Astrocyte of the spinal cord (primary cell): Measurements from ENCODE around the gene ASF1B.

ENCODE experiments used
- DNase-seq: peaks from one replicate; pipeline ENCODE4 v3.0.0; 2011; ENCODE audit warnings: low read depth, low spot score
- H3K4me3 ChIP-seq: 2 replicates; pipeline ENCODE4 v1.5.1; 2011; ENCODE audit warnings: low read depth, mild to moderate bottlenecking, low read length, moderate library complexity
- in situ Hi-C: cut with HindIII; loops from 2 replicates; pipeline ENCODE4 v1.10.0; 2017; ENCODE audit warnings: low sequenced_read_pairs
- TF ChIP-seq, protein P1 (sequence below): IDR thresholded peaks from 2 replicates; pipeline ENCODE4 v1.5.1; 2012; ENCODE audit warnings: low read depth, mild to moderate bottlenecking, low read length, inconsistent platforms

Gene ASF1B

GRCh38 chr19:14166999-14167575, 30.7 kb upstream of the ASF1B start:
- H3K4me3 ChIP-seq: no peak overlapping the region
- TF ChIP-seq, protein P1, sequence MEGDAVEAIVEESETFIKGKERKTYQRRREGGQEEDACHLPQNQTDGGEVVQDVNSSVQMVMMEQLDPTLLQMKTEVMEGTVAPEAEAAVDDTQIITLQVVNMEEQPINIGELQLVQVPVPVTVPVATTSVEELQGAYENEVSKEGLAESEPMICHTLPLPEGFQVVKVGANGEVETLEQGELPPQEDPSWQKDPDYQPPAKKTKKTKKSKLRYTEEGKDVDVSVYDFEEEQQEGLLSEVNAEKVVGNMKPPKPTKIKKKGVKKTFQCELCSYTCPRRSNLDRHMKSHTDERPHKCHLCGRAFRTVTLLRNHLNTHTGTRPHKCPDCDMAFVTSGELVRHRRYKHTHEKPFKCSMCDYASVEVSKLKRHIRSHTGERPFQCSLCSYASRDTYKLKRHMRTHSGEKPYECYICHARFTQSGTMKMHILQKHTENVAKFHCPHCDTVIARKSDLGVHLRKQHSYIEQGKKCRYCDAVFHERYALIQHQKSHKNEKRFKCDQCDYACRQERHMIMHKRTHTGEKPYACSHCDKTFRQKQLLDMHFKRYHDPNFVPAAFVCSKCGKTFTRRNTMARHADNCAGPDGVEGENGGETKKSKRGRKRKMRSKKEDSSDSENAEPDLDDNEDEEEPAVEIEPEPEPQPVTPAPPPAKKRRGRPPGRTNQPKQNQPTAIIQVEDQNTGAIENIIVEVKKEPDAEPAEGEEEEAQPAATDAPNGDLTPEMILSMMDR: no peak
- in situ Hi-C loops: no loop called here
- DNase-seq: no peak

- in situ Hi-C loops: no loop called here
- DNase-seq: no peak
- H3K4me3 ChIP-seq: no peak overlapping the region
- TF ChIP-seq, protein P1: no peak
Observed at GRCh38 chr19:14165990-14166830, 29.8 kb upstream of the ASF1B start.

- H3K4me3 ChIP-seq: no peak overlapping the region
- TF ChIP-seq, protein P1: no peak
- DNase-seq: no peak
- in situ Hi-C loops: no loop called here
Observed at GRCh38 chr19:14164724-14165493, 28.5 kb upstream of the ASF1B start.

- DNase-seq: no peak
- in situ Hi-C loops: no loop called here
- H3K4me3 ChIP-seq: no peak overlapping the region
- TF ChIP-seq, protein P1: no peak
Observed at GRCh38 chr19:14164082-14164481, 27.7 kb upstream of the ASF1B start.

DNA sequence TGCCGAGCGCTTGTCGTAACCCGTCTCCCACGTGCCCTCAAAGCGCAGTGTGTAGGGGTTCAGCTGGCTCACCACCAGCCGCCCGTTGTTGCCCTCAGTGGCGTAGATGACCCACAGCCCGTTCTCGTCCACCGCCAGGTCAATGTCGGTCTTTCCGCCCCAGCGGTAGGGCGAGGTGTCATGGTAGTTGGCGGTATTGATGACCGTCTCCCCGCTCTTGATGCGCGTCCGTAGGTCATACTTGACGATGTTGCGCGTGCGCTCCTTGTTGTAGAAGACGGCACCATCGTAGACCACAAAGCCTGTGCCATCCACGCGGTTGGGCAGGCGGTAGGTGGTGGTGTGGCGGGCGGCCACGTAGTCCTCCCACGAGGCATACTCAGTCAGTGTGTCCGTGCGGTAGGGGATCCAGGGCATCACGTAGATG, 26.5 kb upstream of the ASF1B start:
- TF ChIP-seq, protein P1: no peak
- H3K4me3 ChIP-seq: no peak overlapping the region
- DNase-seq: no peak
- in situ Hi-C loops: no loop called here

DNA sequence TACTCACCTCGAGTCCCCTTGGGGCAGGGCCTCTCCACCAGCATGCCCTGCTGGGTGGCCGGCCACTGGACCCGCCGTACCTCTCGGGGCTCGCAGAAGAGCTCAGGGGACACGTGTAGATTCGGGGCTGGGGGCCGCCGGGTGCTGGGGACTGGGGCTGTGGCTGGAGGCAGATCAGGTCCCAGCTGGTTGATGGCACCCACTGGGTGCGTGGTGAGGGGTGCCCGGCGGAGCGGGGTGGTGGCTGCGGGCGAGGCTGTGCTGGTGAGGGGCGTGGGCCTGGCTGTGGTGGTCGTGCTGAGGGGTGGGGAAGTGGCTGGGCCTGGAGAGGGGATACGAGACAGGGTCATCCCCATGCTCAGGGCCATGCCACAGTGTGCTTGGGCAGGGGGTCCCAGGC, 24.9 kb upstream of the ASF1B start:
- no peak overlapping the region for H3K4me3 ChIP-seq
- in situ Hi-C loops: no loop called here
- TF ChIP-seq, protein P1: no peak
- DNase-seq: no peak
